Transverse colon (tissue), 4 donors: Measurements from ENCODE around the gene HS2ST1. TPM values are rescaled to one million over a fixed set of nuclear protein-coding genes. Genes with fewer than 3 reads are reported as not detected.

Source experiments
- DNase-seq: peaks from one replicate; pipeline ENCODE4 v3.0.0-alpha.2; 2019
- H3K27ac ChIP-seq, 4 donors: fragments of 200-600 bp; sonication (generic); 2 replicates each; pipeline ENCODE4 v1.5.1; 2016 to 2018; ENCODE audit warnings: inconsistent platforms in 4 of 4
- H3K27me3 ChIP-seq: fragments of 200-600 bp; sonication (generic); 2 replicates; pipeline ENCODE4 v1.5.1; 2017; ENCODE audit warnings: inconsistent platforms
- H3K36me3 ChIP-seq, 4 donors: fragments of 200-600 bp; sonication (generic); 2 replicates each; pipeline ENCODE4 v1.5.1; 2017 to 2019; ENCODE audit warnings: inconsistent platforms in 4 of 4
- H3K4me1 ChIP-seq, 4 donors: fragments of 200-600 bp; sonication (generic); 2 replicates each; pipeline ENCODE4 v1.5.1; 2017 to 2020; ENCODE audit warnings: inconsistent platforms in 4 of 4
- H3K4me3 ChIP-seq, 4 donors: fragments of 200-600 bp; sonication (generic); 1 replicate in 1 of 4; 2 replicates in 3 of 4; pipeline versions ENCODE4 v1.5.1 to v1.6.1; 2017 to 2019; ENCODE audit warnings: inconsistent platforms in 4 of 4
- H3K9me3 ChIP-seq, 2 donors: fragments of 200-600 bp; sonication (generic); 2 replicates each; pipeline ENCODE4 v1.5.1; 2017 to 2019; ENCODE audit warnings: inconsistent platforms in 2 of 2
- CTCF ChIP-seq, 5 experiments: fragments of 200-600 bp in 3 of 5; fragments of 450-650 bp in 2 of 5; sonication (generic) in 3 of 5; IDR thresholded peaks; 1 replicate in 2 of 5; 2 replicates in 3 of 5; pipeline ENCODE4 v1.5.1; 2016 to 2017; ENCODE audit warnings: antibody characterized with exemption in 5 of 5, inconsistent platforms in 3 of 5, mild to moderate bottlenecking in 2 of 5, moderate library complexity in 1 of 5
- EP300 ChIP-seq: sonication (generic); formaldehyde crosslinking; IDR thresholded peaks from one replicate; pipeline ENCODE4 v1.6.1; 2017; ENCODE audit warnings: antibody characterized with exemption, low read depth
- POLR2A ChIP-seq: fragments of 450-650 bp; IDR thresholded peaks from one replicate; pipeline ENCODE4 v1.6.1; 2016; ENCODE audit warnings: antibody characterized with exemption, mild to moderate bottlenecking, moderate library complexity
- POLR2AphosphoS5 ChIP-seq, 3 donors: sonication (generic); formaldehyde crosslinking; IDR thresholded peaks; one replicate each; pipeline ENCODE4 v1.6.1; 2016; ENCODE audit warnings: antibody characterized with exemption in 3 of 3
- WGBS, 2 donors: methylation state at CpG; one replicate each; pipeline ENCODE4 v1.1.5; 2018; ENCODE audit warnings: low coverage in 1 of 2; 5-methylcytosine and 5-hydroxymethylcytosine counted together
- in situ Hi-C, 4 donors: fragments of 200-750 bp; cut with MboI; loops; one replicate each; pipeline versions ENCODE4 v1.15.0 to v1.15.1; 2017; ENCODE audit warnings: low sequenced_read_pairs in 3 of 4, low pct_ligation_motif_present in 1 of 4, low pct_unique_long_range_greater_than_20kb in 1 of 4
- intact Hi-C: fragments of 100-400 bp; cut with DNase I; formaldehyde crosslinking; loops from one replicate; pipeline ENCODE4 v1.15.1; 2023; ENCODE audit warnings: low total_unique reads
- total RNA-seq, 4 donors: library from RNA; depleted of rRNA; stranded (reverse); fragments of >200 nt; gene quantifications; one replicate each; pipeline ENCODE4 v1.1.0, GENCODE V29; 2016

The HS2ST1 gene
- total RNA-seq, 4 donors from 2014 or later: 1.9 to 17.1 (median 9.9) TPM

- DNase-seq: no peak
These were observed 240.7 kb downstream of the HS2ST1 start for GRCh38 chr1:87155170-87155569.

GRCh38 chr1:87155648-87156047 lies 241.2 kb downstream of the HS2ST1 start:
- Histone ChIP-seq H3K9me3 (no peaks in the 10 kb centered on the region), H3K36me3 (no peaks in the 10 kb centered on the region), H3K27me3 (no peaks in the 10 kb centered on the region), H3K4me3 (no peak overlapping the region), H3K4me1 (peaks cover 0 to 15% (median 2%) of the 10 kb centered on the region in 4 donors), H3K27ac (no peak overlapping the region)
- TF ChIP-seq POLR2A (no peak), POLR2AphosphoS5 (IDR thresholded peaks at IDR 0.05) (no peak), EP300 (no peak), CTCF (IDR thresholded peaks at IDR 0.05) (no peak)
- in situ Hi-C loops: no loop called here
- no peak for DNase-seq
- WGBS, 2 donors: 88% methylated on average over 9 of the region's 9 CpGs; no CpG with 5 or more reads in 1 of the 2 donors
- intact Hi-C loops: no loop called here

More at GRCh38 chr1:87155170-87155569, 240.7 kb downstream of the HS2ST1 start:
- in situ Hi-C loops: no loop called here
- 55 to 56% methylated on average over 5 to 6 of the region's 6 CpGs for WGBS, 2 donors
- Histone ChIP-seq H3K36me3 (no peaks in the 10 kb centered on the region), H3K4me3 (no peak overlapping the region), H3K27ac (no peak overlapping the region), H3K27me3 (no peaks in the 10 kb centered on the region), H3K4me1 (peaks cover 0 to 15% (median 2%) of the 10 kb centered on the region in 4 donors), H3K9me3 (no peaks in the 10 kb centered on the region)
- TF ChIP-seq POLR2A (no peak), POLR2AphosphoS5 (IDR thresholded peaks at IDR 0.05) (no peak), EP300 (no peak)
- intact Hi-C loops: no loop called here

GRCh38 chr1:87156124-87156523 lies 241.7 kb downstream of the HS2ST1 start:
- DNase-seq: no peak
- in situ Hi-C loops: no loop called here
- Histone ChIP-seq H3K36me3 (no peaks in the 10 kb centered on the region), H3K4me3 (no peak overlapping the region), H3K9me3 (no peaks in the 10 kb centered on the region), H3K27me3 (no peaks in the 10 kb centered on the region), H3K4me1 (peaks cover 0 to 12% (median 2%) of the 10 kb centered on the region in 4 donors), H3K27ac (no peak overlapping the region)
- WGBS, 2 donors: 90 to 92% methylated on average over 6 of the region's 6 CpGs
- intact Hi-C loops: no loop called here
- TF ChIP-seq EP300 (no peak), POLR2A (no peak), CTCF (IDR thresholded peaks at IDR 0.05) (no peak), POLR2AphosphoS5 (IDR thresholded peaks at IDR 0.05) (no peak)

- in situ Hi-C loops: no loop called here
- H3K27me3 ChIP-seq: no peaks in the 10 kb centered on the region
These were observed 245.0 kb downstream of the HS2ST1 start for GRCh38 chr1:87159378-87159915.

More at GRCh38 chr1:87159378-87159915, 245.0 kb downstream of the HS2ST1 start:
- no peaks in the 10 kb centered on the region for H3K9me3 ChIP-seq
- intact Hi-C loops: no loop called here
- no peaks in the 10 kb centered on the region for H3K36me3 ChIP-seq
- no peak for TF ChIP-seq CTCF (IDR thresholded peaks at IDR 0.05)
- TF ChIP-seq POLR2A: no peak
- TF ChIP-seq POLR2AphosphoS5 (IDR thresholded peaks at IDR 0.05): no peak
- TF ChIP-seq EP300: no peak
- H3K4me3 ChIP-seq: no peak overlapping the region
- no peak for DNase-seq
- H3K4me1 ChIP-seq: no peaks in the 10 kb centered on the region
- WGBS, 2 donors: 86 to 96% methylated on average over 5 to 6 of the region's 6 CpGs
- no peak overlapping the region for H3K27ac ChIP-seq

Other genes with a start within 250 kb of the HS2ST1 start
- gene SH3GLB1, start 210.1 kb upstream of the HS2ST1 start, total RNA-seq: 10 to 100 TPM; 52.5 to 75.1 (median 63.4) TPM
- 100 to 1,000 TPM in 2 of 4 donors, 10 to 100 TPM in 2; 32.0 to 130 (median 77.9) TPM for gene SELENOF, start 509 bp upstream of the HS2ST1 start, total RNA-seq